NCI-H2107 treated with DMSO at 0.1 percent for 48 hours (cell line): ENCODE measurements around the gene ZCCHC24.
A peak's percentile ranks its signal among the peaks of the same experiment; 100 is the strongest.
"Not testable (repeated sequence)": the region's sequence is repeated elsewhere in the genome, so short reads cannot be mapped to it uniquely, and the experiment has no call there.

Source experiments
- DNase-seq: peaks from one replicate; lab custom pipeline; 2025; ENCODE audit not compliant: unreplicated experiment; lab: John Stamatoyannopoulos, UW

Gene ZCCHC24

DNA sequence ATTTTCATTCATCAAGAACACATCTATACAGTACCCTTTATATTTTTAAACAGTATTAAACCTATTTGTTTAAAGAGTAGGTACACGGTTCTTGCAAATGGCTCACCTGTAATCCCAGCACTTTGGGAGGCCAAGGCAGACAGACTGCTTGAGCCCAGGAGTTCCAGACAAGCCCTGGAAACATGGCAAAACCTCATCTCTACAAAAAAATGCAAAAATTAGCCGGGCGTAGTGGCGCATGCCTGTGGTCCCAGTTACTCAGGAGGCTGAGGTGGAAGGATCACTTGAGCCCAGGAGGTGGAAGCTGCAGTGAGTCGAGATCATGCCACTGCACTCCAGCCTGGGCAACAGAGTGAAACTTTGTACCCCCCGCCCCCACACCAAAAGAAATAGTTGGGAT is 1.8 kb upstream of the ZCCHC24 start:
- DNase-seq, result not testable (repeated sequence)

DNA sequence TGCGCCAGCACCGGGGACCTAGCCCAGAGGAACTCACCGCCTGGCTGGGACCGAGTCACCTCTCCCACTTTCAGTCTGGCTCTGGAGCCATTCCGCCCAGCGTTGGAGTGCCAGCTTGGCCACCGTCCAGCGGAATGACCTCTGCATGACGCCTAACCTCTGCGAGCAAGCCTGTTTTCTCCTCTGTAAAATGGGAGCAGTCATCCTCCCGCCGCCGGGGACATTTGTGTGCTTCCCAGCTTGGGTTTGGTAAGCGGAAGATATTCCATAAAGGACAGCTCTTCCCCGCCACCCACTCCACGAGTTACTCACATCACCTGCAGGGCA is 1.3 kb upstream of the ZCCHC24 start:
- no peak for DNase-seq

DNA sequence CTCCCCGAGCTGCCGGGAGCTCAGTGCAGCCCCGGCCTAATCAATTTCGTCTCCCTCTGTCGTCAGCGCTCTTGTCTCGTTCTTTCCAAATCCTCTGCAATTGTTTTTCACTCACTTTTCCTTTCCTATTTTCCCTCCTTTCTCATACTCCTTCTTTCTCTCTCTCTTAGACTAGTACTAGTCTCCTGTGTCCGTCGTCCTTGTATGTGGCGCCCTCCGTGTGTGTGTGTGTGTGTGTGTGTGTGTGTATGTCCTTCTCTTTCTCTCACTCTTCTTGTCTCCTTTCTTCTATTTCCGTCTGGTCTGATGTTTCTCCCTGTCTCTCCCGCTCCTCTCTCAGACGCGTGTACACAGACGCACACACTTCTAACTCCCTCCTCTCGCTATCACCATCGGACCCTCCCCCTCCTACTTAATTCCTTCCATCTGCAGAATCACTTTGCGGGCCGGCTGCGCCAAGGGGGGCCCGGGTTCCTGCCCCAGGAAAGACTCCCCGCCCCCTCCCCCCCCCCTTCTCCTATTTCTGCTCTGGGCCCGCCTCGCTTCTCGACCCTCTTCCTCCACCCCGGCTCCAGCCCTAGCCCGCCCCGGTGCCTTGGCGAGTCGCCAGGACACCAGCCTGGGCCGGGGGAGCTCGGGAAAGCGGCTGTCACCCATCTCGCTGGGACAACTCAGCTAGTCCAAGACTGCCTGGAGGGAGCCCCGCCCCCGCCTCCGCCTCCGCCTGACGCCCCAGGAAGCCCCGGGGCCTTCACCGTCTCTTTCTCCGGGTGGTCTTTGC is 743 bp upstream of the ZCCHC24 start:
- peak; percentile 39 for DNase-seq

DNA sequence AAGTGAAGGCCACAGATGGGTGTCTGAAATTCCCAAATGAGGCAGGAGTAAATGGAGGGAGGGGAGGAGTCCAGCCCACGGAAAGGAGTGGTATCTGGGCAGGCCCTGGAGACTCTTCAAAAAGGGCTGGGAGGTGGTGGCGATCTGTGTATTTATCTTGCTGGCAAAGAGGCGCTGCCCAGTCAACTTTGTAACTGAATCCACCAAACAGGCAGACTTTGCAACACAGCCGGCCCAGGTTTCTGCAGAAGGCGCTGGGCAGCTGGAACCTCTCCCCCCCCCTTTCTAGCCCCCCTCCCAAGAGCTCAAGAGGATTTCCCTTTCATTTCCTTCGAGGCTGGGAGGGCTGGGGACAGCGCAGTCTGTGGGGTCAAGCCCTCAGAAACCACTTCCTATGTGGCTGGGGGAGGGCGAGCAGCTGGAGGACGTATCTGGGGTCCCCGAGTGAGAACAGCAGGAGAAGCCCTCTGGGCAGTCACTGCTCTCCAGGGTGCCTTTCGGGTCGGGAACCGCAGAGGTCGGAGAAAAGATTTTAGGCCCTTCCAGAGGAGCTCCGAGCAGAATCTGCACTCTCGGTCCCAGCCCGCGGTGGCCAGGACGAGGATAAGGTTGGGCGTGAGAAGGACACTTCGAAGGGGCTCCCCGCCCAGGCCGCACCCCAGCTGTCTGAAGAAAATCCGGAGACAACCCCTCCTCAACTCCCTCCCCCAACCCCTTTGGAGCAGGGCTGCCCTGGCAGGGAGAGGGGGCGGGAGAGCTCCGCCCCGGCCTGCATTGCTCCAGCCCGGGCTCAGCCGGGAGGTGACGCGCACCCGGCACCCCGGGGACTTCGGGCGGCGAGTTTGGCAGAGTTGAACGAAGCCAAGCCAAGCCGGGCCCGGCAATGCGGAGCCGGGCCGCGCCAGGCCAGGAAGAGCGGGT is 965 bp downstream of the ZCCHC24 start:
- no peak for DNase-seq

DNA sequence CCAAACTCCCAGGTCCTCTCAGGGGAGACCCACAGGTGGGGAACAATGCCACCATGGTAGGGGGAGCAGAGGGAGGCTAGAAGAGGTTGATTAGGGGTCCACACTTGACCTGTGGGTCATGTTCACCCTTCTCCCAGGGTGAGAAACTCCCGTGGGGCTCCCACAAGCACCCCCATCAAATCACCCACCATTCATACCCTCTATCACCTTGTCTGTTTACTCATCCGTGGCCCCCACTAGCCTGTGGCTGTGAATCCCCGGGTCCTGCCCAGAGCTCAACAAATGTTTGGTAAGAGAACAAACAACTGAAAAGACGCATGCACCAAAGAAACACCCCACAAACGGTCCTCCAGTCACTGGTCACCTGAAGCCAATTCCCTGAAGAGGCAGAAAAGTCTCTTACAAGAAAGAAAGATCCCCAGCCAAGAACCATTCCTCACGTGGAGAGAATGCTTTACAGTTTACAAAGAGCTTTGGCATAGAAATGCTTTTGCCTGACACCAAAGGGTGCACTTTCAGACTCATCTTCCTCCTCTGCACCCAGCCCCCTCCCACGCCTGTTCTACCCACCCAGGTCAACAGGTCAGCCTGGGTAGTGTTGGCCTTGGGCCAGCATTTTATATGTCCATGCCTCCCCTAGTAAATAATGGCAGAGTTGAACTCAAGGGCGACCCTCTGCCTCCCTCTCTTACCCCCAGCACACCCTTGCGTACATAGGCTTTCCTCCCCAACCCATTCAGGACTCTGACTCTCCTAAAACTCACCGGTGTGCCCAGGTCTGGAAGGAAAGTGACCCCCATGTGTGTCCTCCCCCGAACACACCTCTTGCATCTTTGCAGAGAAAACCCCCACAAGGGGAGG is 1.9 kb downstream of the ZCCHC24 start:
- no peak for DNase-seq

DNA sequence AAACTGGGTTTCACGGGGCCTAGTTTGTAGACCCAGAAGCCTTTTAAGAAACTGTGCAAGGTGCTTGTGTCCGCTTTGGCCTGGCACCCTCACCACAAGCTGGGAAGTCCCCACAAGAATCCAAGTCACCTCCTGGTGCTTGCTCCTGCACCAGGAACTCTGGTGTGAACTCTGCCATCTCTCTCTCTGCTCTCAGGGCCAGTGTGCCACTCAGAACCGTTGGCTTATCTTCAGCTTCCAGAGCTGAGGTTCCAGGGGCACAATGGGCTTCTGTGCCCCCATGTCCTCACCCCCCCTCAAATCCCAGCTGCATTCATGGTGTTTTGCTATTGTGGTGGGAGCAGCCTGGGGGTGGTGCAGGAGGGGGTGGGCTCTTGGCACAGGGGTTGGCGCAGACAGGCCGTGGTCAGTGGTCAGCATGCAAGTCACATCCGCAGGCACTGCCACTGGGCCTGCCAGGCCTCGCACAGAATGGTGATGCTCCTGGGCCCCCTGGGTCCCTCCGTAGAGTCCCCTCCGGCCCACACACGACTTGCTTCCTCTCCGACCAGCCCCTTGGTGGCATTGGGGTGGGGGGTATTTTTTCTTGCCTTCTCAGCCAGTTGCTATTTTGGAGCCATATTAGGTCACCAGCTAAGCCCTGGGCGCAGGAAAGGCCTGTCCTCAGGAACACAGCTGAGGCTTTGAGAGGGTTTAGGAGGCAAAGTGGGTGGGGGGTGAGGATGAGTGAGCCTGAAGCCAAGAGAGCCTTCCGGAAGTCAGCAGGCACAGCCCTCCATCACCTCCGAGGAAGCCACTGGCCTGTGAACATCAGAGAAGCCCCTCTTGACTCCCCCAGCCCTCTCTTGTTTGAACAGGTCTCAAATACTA is 3.0 kb downstream of the ZCCHC24 start:
- no peak for DNase-seq

DNA sequence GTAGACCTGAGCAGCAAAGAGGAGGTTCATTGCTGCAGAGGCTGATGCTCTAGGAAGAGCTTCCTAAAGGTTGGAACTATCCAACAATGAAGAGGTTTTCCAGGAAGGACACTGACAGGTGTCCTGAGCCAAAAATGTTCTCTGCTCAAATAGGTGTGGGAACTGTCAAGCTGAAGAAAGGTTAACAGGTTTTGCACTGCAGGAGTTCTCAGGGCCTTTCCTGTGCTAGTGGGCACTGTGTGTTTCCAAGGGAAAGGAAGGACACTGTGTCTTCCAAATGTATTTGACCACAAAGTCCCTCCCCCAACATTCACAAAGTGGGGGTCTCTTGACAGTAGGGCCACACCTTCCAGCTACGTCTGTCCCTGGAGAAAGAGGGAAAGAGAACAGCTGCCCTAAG is 4.0 kb downstream of the ZCCHC24 start:
- no peak for DNase-seq

DNA sequence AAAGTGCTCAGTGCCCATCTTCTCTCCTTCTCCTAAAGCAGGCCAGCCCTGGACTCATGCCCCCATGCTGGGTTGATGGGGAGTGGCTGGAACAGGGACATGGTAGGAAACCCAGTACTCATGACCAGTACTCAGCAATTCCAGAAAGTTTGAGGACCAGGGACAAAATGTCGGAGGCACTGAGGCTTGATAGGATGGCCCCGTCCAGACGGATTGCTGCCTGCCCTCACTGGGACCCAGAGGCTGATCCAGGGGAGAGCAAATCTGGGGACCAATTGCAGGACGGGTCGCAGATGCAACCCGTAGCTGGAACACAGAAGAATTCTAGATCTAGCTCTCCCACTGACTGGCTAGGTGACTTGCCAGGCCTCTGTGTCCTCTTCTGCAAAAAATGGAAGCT is 5.1 kb downstream of the ZCCHC24 start:
- no peak for DNase-seq

DNA sequence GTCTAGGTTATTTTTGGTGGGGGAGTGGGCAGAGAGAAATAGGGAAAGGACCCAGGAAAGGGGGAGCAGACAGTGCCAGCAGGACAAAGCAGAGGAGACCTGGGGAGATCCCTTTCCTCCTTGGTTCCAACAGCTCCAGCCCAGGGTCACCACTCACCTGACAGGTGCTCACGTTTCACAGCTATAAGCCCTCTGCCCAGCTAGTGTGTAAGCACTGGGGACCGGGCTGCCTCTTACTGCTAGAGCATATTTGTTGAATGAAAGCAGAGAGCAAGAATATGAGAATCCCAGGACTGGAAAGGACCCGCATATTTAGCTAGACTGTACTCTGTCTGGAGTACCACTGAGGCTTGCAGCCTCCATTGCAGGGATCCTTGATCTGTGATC is 6.7 kb downstream of the ZCCHC24 start:
- no peak for DNase-seq

DNA sequence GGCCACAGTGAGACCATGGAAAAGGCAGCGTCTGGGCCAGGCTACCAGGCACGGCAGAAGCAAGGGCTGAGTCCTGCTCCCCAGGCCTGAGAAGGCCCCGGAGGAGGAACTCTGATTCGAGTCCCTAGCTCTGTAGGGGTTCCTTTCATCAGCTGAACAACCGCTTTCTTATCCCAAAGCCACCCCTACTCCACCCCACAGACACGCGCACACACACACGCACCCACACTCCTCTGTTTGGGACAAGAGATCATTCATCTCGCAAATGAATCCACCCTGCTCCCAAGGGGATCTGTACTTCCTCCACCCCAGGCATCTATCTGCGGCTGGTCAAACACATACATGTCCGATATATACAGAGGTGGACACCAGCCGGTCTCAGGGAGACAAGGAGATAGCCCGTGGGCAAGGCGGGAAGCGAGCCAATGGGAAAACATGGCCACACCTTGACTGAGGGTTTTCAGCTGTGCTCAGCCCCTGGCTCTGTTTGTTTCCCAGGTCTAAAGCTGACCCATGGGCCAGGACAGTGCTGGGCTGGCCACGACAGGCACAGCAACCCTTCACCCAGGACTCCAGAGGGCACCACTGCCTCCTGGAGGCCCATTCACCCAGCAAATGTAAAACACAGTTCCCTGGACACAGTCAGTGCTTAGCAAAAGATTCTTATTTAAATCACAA is 7.3 kb downstream of the ZCCHC24 start:
- no peak for DNase-seq

DNA sequence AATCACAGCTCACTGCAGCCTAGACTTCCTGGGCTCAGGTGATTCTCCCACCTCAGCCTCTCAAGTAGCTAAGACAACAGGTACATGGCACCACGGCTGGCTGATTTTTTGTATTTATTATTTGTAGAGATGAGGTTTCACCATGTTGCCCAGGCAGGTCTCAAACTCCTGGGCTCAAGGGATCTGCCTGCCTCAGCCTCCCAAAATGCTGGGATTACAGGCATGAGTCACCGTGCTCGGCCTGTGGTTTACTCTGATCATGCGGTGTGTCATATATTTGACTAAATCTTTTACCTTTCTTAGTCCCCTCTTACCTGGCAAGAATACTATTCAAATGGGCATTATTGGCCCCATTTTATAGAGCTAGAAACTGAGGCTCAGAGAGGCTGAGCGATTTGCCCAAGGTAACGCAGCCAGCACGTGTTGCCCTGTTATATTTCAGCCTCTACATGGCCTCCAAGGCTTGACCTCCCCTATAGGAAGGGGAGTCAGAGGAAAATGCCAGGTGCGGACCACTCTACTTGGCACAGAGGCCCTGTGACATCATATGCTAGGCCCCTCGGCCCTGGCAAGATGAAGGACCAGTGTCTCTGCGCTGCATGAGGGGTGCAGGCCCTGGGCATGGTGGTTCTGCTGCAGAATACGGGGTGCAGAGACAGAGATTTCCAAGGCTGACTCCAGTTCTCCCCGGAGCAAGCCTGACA is 8.2 kb downstream of the ZCCHC24 start:
- no peak for DNase-seq

DNA sequence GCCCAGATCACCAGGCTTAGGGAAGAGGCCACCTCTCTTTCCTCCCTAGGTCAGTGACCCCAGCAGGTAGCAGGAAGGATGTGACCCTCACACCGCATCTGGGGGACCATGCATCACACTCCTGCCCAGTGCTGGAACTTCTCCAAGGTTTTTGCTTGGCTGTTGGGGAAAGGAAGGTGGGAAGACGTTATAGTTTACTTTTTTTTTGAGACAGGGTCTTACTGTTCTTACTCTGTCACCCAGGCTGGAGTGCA is 8.6 kb downstream of the ZCCHC24 start:
- no peak for DNase-seq

DNA sequence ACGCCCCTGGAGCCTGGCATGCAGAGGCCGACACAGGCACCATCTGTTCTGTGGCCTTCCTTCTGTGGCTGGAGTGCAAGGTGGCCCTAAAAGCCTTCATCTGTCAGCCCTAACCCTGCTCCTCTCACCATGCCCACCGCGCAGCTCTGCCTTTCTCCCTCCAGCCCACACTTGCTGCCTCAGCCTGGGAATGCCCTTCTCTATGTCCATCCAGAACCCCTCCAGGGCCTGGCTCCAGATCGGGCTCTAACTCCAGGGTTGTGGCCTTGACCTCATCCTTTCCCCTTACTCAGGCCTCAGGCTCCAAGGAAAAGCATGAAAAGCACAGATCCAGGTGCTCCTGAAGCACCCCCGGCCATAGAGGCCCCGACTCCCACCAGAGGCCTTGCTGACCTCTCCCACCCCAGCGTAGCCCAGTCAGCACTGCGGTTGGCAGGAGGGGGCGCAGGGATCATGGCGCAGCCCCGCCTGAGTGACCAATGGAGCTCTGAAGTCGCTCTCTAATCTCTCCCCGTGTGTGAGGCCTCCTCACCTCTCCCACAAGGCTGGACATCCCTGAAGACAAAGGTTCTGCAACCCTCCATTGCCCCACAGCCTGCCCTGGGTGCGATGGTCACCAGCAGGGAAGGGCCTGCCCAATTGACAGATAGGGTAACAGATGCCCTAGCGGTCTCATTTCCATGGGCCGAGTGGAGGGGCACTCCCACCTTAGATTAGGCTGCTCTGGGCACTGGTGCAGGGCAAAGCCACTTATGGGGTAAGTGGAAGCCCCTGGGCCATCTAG is 9.2 kb downstream of the ZCCHC24 start:
- DNase-seq, result no peak

DNA sequence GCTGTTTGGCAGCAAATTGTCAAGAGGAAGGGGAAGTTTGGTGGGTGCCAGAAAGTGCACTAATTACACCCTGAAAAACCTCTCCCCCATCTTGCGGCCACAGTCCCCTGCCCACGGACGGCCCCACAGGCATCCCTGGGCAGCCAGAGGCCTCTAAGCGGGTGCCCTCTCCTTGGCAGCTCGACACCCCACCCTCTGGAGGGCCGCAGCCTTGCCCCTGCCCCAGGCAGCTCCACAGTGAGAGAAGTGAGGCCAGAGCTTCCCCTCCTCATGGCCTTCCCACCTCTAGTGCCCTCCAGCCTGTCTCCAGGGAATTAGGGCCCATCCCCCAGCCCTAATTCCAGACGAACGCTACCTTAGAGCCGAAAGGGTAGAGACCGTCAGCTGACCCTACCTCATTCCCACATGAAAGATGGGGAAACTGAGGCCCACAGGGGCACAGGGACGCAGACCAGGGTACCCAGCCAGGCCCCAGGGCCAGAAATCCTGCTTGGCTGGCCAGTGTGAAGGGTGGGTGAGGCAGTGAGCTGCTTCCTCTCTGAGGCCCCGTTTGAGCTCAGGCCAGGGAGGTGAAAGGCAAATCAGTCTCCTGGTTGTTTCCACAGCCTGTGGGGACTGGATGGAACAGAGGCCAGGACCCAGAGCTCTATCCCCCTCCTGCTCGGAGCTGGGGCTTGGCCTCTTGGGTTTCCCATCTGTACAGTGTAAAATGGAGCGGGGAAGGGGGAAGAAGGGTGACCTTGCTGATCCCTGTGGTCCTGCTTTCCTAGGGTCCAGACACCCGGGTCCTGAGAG is 10.0 kb downstream of the ZCCHC24 start:
- no peak for DNase-seq

DNA sequence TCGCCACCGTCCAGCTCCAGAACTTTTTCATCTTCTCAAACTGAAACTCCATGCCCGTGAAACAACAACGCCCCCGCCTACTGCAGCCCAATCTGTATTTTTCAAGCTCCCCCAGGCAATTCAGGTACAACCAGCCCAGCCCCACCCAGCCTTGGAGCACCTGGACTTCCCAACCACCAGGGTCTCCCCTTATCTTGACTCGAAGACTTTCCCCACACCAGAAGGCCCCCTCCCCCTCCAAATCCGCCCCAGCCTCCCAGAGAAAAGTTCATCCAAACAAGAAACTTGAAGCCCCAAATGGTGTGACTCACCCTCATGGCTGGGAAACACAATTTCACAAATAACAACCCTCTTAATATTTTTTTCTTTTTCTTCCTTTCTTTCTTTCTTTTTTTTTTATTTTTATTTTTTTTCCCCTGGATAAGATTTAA is 10.6 kb downstream of the ZCCHC24 start:
- no peak for DNase-seq

DNA sequence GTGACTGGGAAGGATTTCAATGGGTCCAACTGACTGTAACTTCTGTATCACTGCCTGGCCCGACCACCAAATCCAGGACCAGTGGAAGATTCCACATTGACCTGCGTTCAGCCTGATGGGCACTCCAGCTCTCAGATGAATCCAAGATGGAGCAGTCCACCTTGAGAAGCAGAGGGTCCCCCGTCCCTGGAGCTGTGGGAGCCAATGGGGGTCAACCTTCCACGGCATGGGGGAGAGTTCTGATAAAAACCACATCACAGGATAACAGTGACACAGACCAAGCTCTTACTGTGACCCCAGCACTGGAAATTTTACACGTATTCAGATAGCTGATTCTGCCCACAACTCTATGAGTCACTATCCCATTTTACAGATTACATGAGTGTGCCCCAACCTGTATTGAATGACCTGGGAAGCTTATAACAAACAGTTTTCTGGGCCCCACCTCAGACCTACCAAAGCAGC is 11.2 kb downstream of the ZCCHC24 start:
- DNase-seq, result no peak

DNA sequence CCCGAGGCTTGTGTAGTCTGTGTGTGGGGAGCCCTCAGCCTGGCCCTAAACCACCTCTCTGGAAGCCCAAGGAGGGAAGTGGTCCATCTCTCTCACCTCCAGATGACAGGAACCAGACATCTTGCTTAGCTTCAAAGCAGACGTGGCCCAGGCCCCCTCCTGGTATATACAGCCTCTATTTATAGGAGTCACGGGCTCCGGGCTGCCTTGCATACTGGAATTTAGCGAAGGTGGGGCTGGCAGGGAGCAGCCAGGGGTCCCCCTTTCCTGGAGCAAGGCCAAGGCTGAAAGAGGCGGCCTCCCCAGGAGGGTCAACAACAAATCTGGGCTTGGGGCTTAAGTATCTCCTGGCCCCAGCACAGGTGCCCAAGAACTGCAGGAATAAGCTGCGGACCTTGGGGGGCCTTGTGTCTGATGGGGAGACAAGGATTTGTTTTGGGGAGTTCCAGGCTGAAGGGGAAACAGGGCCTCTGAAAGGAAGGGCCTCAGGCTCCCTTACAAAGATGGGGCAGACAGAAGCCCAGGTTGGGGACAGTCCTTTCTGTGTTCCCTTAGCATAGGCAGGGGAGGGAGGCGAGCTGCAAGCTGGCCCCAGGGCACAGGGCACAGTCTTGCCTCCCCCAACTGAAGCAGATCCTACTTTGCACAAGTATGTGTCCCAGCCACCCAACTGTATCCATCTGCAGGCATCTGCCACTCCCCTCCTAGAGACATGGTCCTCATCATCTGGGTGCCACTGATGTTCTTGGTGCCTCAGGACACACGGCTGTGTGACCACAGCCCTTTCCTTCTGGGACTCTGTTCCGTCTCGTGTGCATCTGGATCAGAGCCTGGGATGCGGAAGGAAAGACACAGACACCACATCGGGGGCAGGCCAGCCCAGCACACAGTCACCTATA is 11.9 kb downstream of the ZCCHC24 start:
- no peak for DNase-seq
